ENCODE results near the gene SALL1. TPM values are rescaled to one million over a fixed set of nuclear protein-coding genes. Genes with fewer than 3 reads are reported as not detected.

SALL1 gene
- total RNA-seq, 1 experiment from 2014 or later: not detected

GRCh38 chr16:51129105-51129504 lies 22.0 kb downstream of the SALL1 start:
- intact Hi-C loops (cut with micrococcal nuclease; ENCODE audit: unreplicated experiment) (no loop called here), in situ Hi-C loops (cut with HindIII; ENCODE audit: low pct_unique_long_range_greater_than_20kb, low sequenced_read_pairs) (no loop called here)

GRCh38 chr16:51125992-51126391 lies 25.1 kb downstream of the SALL1 start:
- no peak overlapping the region for H3K27ac ChIP-seq (ENCODE audit: low read length)
- no peak overlapping the region for H3K4me3 ChIP-seq (ENCODE audit: low read depth in 2 of 2, low read length in 2 of 2)
- TF ChIP-seq POLR2AphosphoS5 (IDR thresholded peaks at IDR 0.05; ENCODE audit: low read depth, low read length) (no peak), SIN3A (IDR thresholded peaks at IDR 0.05; ENCODE audit: borderline replicate concordance, insufficient read depth, low read depth, low read length) (no peak), TCF7L2 (IDR thresholded peaks at IDR 0.05; ENCODE audit: low read depth, low read length) (no peak), CTCF (IDR thresholded peaks at IDR 0.05) (no peak)
- TF ChIP-seq, protein P1, sequence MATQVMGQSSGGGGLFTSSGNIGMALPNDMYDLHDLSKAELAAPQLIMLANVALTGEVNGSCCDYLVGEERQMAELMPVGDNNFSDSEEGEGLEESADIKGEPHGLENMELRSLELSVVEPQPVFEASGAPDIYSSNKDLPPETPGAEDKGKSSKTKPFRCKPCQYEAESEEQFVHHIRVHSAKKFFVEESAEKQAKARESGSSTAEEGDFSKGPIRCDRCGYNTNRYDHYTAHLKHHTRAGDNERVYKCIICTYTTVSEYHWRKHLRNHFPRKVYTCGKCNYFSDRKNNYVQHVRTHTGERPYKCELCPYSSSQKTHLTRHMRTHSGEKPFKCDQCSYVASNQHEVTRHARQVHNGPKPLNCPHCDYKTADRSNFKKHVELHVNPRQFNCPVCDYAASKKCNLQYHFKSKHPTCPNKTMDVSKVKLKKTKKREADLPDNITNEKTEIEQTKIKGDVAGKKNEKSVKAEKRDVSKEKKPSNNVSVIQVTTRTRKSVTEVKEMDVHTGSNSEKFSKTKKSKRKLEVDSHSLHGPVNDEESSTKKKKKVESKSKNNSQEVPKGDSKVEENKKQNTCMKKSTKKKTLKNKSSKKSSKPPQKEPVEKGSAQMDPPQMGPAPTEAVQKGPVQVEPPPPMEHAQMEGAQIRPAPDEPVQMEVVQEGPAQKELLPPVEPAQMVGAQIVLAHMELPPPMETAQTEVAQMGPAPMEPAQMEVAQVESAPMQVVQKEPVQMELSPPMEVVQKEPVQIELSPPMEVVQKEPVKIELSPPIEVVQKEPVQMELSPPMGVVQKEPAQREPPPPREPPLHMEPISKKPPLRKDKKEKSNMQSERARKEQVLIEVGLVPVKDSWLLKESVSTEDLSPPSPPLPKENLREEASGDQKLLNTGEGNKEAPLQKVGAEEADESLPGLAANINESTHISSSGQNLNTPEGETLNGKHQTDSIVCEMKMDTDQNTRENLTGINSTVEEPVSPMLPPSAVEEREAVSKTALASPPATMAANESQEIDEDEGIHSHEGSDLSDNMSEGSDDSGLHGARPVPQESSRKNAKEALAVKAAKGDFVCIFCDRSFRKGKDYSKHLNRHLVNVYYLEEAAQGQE (IDR thresholded peaks at IDR 0.05; ENCODE audit: insufficient read depth in 1 of 2, low read depth in 2 of 2, low read length in 1 of 2): no peak
- no peaks in the 10 kb centered on the region for H3K4me1 ChIP-seq (ENCODE audit: control insufficient read depth, insufficient read depth, low read length)
- H3K36me3 ChIP-seq (ENCODE audit: control insufficient read depth, insufficient read depth, low read length): no peaks in the 10 kb centered on the region
- H3K27me3 ChIP-seq (ENCODE audit: control insufficient read depth, insufficient read depth, low read length): no peaks in the 10 kb centered on the region
- in situ Hi-C loops (cut with HindIII; ENCODE audit: low pct_unique_long_range_greater_than_20kb, low sequenced_read_pairs): no loop called here
- BruUV-seq (replicated peaks): no TSS peak
- ATAC-seq (no peak), DNase-seq (ENCODE audit: low read depth, low spot score) (no peak)
- H3K9me3 ChIP-seq (ENCODE audit: control insufficient read depth, insufficient read depth, low read depth, low read length): no peaks in the 10 kb centered on the region
- ChIA-PET POLR2A (interaction anchor here (0.7 kb wide), 1 partner anchor 684 kb away, joined by 10 read pairs; no protein-coding TSS in a partner anchor), CTCF (no interaction called here)
- intact Hi-C loops (cut with micrococcal nuclease; ENCODE audit: unreplicated experiment): no loop called here

More at GRCh38 chr16:51129105-51129504, 22.0 kb downstream of the SALL1 start:
- TF ChIP-seq CTCF (IDR thresholded peaks at IDR 0.05) (no peak), TCF7L2 (IDR thresholded peaks at IDR 0.05; ENCODE audit: low read depth, low read length) (no peak), SIN3A (IDR thresholded peaks at IDR 0.05; ENCODE audit: borderline replicate concordance, insufficient read depth, low read depth, low read length) (no peak), POLR2AphosphoS5 (IDR thresholded peaks at IDR 0.05; ENCODE audit: low read depth, low read length) (no peak)
- TF ChIP-seq, protein P1 (IDR thresholded peaks at IDR 0.05; ENCODE audit: insufficient read depth in 1 of 2, low read depth in 2 of 2, low read length in 1 of 2): no peak
- Histone ChIP-seq H3K4me3 (ENCODE audit: low read depth in 2 of 2, low read length in 2 of 2) (no peak overlapping the region), H3K9me3 (ENCODE audit: control insufficient read depth, insufficient read depth, low read depth, low read length) (no peaks in the 10 kb centered on the region), H3K4me1 (ENCODE audit: control insufficient read depth, insufficient read depth, low read length) (no peaks in the 10 kb centered on the region), H3K27me3 (ENCODE audit: control insufficient read depth, insufficient read depth, low read length) (no peaks in the 10 kb centered on the region), H3K27ac (ENCODE audit: low read length) (no peak overlapping the region), H3K36me3 (ENCODE audit: control insufficient read depth, insufficient read depth, low read length) (no peaks in the 10 kb centered on the region)
- ATAC-seq (no peak), DNase-seq (ENCODE audit: low read depth, low spot score) (no peak)
- CTCF ChIA-PET: no interaction called here
- POLR2A ChIA-PET: no interaction called here
- no TSS peak for BruUV-seq (replicated peaks)
